ENCODE results near the gene BMPR1B. TPM values are rescaled to one million over a fixed set of nuclear protein-coding genes. Genes with fewer than 3 reads are reported as not detected.

Gene BMPR1B
- total RNA-seq, 1 experiment from 2014 or later, result 7.1 TPM

- Histone ChIP-seq H3K4me1 (ENCODE audit: insufficient read depth, low read length) (peaks cover 37% of the 10 kb centered on the region), H3K9me2 (replicated peaks; ENCODE audit: low read length) (no peaks in the 10 kb centered on the region), H3K4me3 (ENCODE audit: low read length) (no peak overlapping the region), H3F3A (ENCODE audit: low read length, unreplicated experiment) (no peaks in the 10 kb centered on the region), H3K27me3 (ENCODE audit: low read length) (no peaks in the 10 kb centered on the region), H2AFZ (ENCODE audit: low read length) (no peak overlapping the region), H3K79me2 (ENCODE audit: low read length) (peaks cover 71% of the 10 kb centered on the region), H3K27ac (ENCODE audit: low read length) (no peak overlapping the region), H3K4me2 (ENCODE audit: low read length) (no peak overlapping the region), H3K36me3 (ENCODE audit: low read depth, low read length) (no peaks in the 10 kb centered on the region), H3K9me3 (ENCODE audit: low read length) (no peaks in the 10 kb centered on the region), H4K20me1 (ENCODE audit: low read length) (no peaks in the 10 kb centered on the region), H3K9ac (ENCODE audit: low read length) (no peak overlapping the region)
- no peak for TF ChIP-seq EZH2 (IDR thresholded peaks at IDR 0.05; ENCODE audit: low read length, unreplicated experiment)
- TF ChIP-seq EZH2phosphoT487 (IDR thresholded peaks at IDR 0.05; ENCODE audit: borderline replicate concordance, low read length), result no peak
- TF ChIP-seq CTCF (conservative IDR thresholded peaks at IDR 0.05; ENCODE audit: low read depth, low read length), result no peak
- CTCF ChIA-PET, result no interaction called here
- intact Hi-C loops (cut with micrococcal nuclease), result no loop called here
- DNase-seq (no peak), ATAC-seq (no peak)
- POLR2A ChIA-PET (ENCODE audit: unreplicated experiment), result no interaction called here
- BruUV-seq (replicated peaks), result no TSS peak
Observed at GRCh38 chr4:94763005-94763404, 5.2 kb downstream of the BMPR1B start.

GRCh38 chr4:94763500-94763899 lies 5.7 kb downstream of the BMPR1B start:
- Histone ChIP-seq H3K79me2 (ENCODE audit: low read length) (peaks cover 69% of the 10 kb centered on the region), H3K9ac (ENCODE audit: low read length) (no peak overlapping the region), H3K27ac (ENCODE audit: low read length) (no peak overlapping the region), H3K4me1 (ENCODE audit: insufficient read depth, low read length) (peaks cover 37% of the 10 kb centered on the region), H3K9me3 (ENCODE audit: low read length) (no peaks in the 10 kb centered on the region), H3K4me2 (ENCODE audit: low read length) (no peak overlapping the region), H3K9me2 (replicated peaks; ENCODE audit: low read length) (no peaks in the 10 kb centered on the region), H4K20me1 (ENCODE audit: low read length) (no peaks in the 10 kb centered on the region), H3K36me3 (ENCODE audit: low read depth, low read length) (no peaks in the 10 kb centered on the region), H3F3A (ENCODE audit: low read length, unreplicated experiment) (no peaks in the 10 kb centered on the region), H3K27me3 (ENCODE audit: low read length) (no peaks in the 10 kb centered on the region), H3K4me3 (ENCODE audit: low read length) (no peak overlapping the region), H2AFZ (ENCODE audit: low read length) (no peak overlapping the region)
- no peak for DNase-seq
- no peak for ATAC-seq
- no TSS peak for BruUV-seq (replicated peaks)
- TF ChIP-seq EZH2 (IDR thresholded peaks at IDR 0.05; ENCODE audit: low read length, unreplicated experiment), result no peak
- TF ChIP-seq CTCF (conservative IDR thresholded peaks at IDR 0.05; ENCODE audit: low read depth, low read length), result no peak
- TF ChIP-seq EZH2phosphoT487 (IDR thresholded peaks at IDR 0.05; ENCODE audit: borderline replicate concordance, low read length), result no peak
- POLR2A ChIA-PET (ENCODE audit: unreplicated experiment), result no interaction called here
- CTCF ChIA-PET, result no interaction called here
- intact Hi-C loops (cut with micrococcal nuclease), result no loop called here

GRCh38 chr4:94764069-94764468 lies 6.3 kb downstream of the BMPR1B start:
- Histone ChIP-seq H3K9ac (ENCODE audit: low read length) (no peak overlapping the region), H2AFZ (ENCODE audit: low read length) (no peak overlapping the region), H3K79me2 (ENCODE audit: low read length) (peaks cover 66% of the 10 kb centered on the region), H3K27me3 (ENCODE audit: low read length) (no peaks in the 10 kb centered on the region), H3K4me2 (ENCODE audit: low read length) (no peak overlapping the region), H3F3A (ENCODE audit: low read length, unreplicated experiment) (no peaks in the 10 kb centered on the region), H3K9me2 (replicated peaks; ENCODE audit: low read length) (no peaks in the 10 kb centered on the region), H4K20me1 (ENCODE audit: low read length) (no peaks in the 10 kb centered on the region), H3K4me3 (ENCODE audit: low read length) (no peak overlapping the region), H3K4me1 (ENCODE audit: insufficient read depth, low read length) (peaks cover 37% of the 10 kb centered on the region), H3K27ac (ENCODE audit: low read length) (no peak overlapping the region), H3K36me3 (ENCODE audit: low read depth, low read length) (no peaks in the 10 kb centered on the region), H3K9me3 (ENCODE audit: low read length) (no peaks in the 10 kb centered on the region)
- ATAC-seq (no peak), DNase-seq (no peak)
- no peak for TF ChIP-seq EZH2phosphoT487 (IDR thresholded peaks at IDR 0.05; ENCODE audit: borderline replicate concordance, low read length)
- TF ChIP-seq CTCF (conservative IDR thresholded peaks at IDR 0.05; ENCODE audit: low read depth, low read length), result no peak
- ChIA-PET POLR2A (ENCODE audit: unreplicated experiment) (no interaction called here), CTCF (no interaction called here)
- BruUV-seq (replicated peaks), result no TSS peak
- intact Hi-C loops (cut with micrococcal nuclease), result no loop called here

Measured in PC-3 (cell line).